Neural crest cell (in vitro differentiated cells): ENCODE data around the gene RHOB. TPM values are rescaled to one million over a fixed set of nuclear protein-coding genes. Genes with fewer than 3 reads are reported as not detected.
"Not testable (repeated sequence)": the region's sequence is repeated elsewhere in the genome, so short reads cannot be mapped to it uniquely, and the experiment has no call there.

Experiments used
- DNase-seq: peaks from one replicate; pipeline ENCODE4 v3.0.0; 2021; ENCODE audit warnings: low read depth, mixed read lengths, low spot score
- H3K27ac Mint-ChIP-seq: one replicate; pipeline ENCODE4 v1.8.0; 2021; ENCODE audit warnings: mild to moderate bottlenecking, mixed read lengths; ENCODE audit not compliant: unreplicated experiment
- H3K27me3 Mint-ChIP-seq: 2 replicates; pipeline ENCODE4 v1.8.0; 2021; ENCODE audit warnings: low read depth, mild to moderate bottlenecking, mixed read lengths
- H3K36me3 Mint-ChIP-seq: 2 replicates; pipeline ENCODE4 v1.8.0; 2021; ENCODE audit warnings: low read depth, mild to moderate bottlenecking, mixed read lengths
- H3K4me1 Mint-ChIP-seq: 2 replicates; pipeline ENCODE4 v1.8.0; 2021; ENCODE audit warnings: mixed read lengths
- H3K4me3 Mint-ChIP-seq: one replicate; pipeline ENCODE4 v1.8.0; 2021; ENCODE audit warnings: mild to moderate bottlenecking, mixed read lengths
- H3K9me3 Mint-ChIP-seq: 2 replicates; pipeline ENCODE4 v1.8.0; 2021; ENCODE audit warnings: mixed read lengths
- CTCF ChIP-seq: fragments of 200-600 bp; sonication (generic); conservative IDR thresholded peaks from 2 replicates; pipeline ENCODE4 v1.5.0; 2021; ENCODE audit warnings: antibody characterized with exemption, mild to moderate bottlenecking
- total RNA-seq: library from RNA; stranded (reverse); gene quantifications from 2 replicates; pipeline ENCODE4 v1.2.1, GENCODE V29; 2021

Gene RHOB
- total RNA-seq, 1 donor from 2014 or later = 146 TPM

GRCh38 chr2:20411361-20411894, 35.4 kb upstream of the RHOB start:
- Mint-ChIP-seq H3K27me3 (no peaks in the 10 kb centered on the region), H3K9me3 (peaks cover 24% of the 10 kb centered on the region), H3K36me3 (peaks cover 14% of the 10 kb centered on the region), H3K27ac (no peak overlapping the region), H3K4me1 (peaks cover 4% of the 10 kb centered on the region), H3K4me3 (no peak overlapping the region)
- DNase-seq = peak; percentile 77
- peak; percentile 78 for TF ChIP-seq CTCF

GRCh38 chr2:20414806-20415205, 32.1 kb upstream of the RHOB start:
- Mint-ChIP-seq H3K36me3 (peaks cover 3% of the 10 kb centered on the region), H3K4me3 (no peak overlapping the region), H3K27ac (no peak overlapping the region), H3K27me3 (no peaks in the 10 kb centered on the region), H3K4me1 (peaks cover 14% of the 10 kb centered on the region), H3K9me3 (peaks cover 9% of the 10 kb centered on the region)
- DNase-seq = no peak
- TF ChIP-seq CTCF = no peak

GRCh38 chr2:20415511-20415918, 31.4 kb upstream of the RHOB start:
- Mint-ChIP-seq H3K4me3 (no peak overlapping the region), H3K27ac (no peak overlapping the region), H3K36me3 (no peaks in the 10 kb centered on the region), H3K27me3 (no peaks in the 10 kb centered on the region), H3K4me1 (peaks cover 15% of the 10 kb centered on the region), H3K9me3 (peaks cover 6% of the 10 kb centered on the region)
- DNase-seq = no peak
- no peak for TF ChIP-seq CTCF

- TF ChIP-seq CTCF = no peak
- peaks cover 2% of the 10 kb centered on the region for H3K9me3 Mint-ChIP-seq
- H3K27ac Mint-ChIP-seq = no peak overlapping the region
- DNase-seq = no peak
- H3K36me3 Mint-ChIP-seq = no peaks in the 10 kb centered on the region
- H3K27me3 Mint-ChIP-seq = no peaks in the 10 kb centered on the region
- H3K4me1 Mint-ChIP-seq = peaks cover 12% of the 10 kb centered on the region
- H3K4me3 Mint-ChIP-seq = no peak overlapping the region
Observed at GRCh38 chr2:20416723-20417122, 30.2 kb upstream of the RHOB start.

GRCh38 chr2:20417230-20417821, 29.5 kb upstream of the RHOB start:
- H3K36me3 Mint-ChIP-seq, H3K4me3 Mint-ChIP-seq, H3K27ac Mint-ChIP-seq, DNase-seq, H3K27me3 Mint-ChIP-seq, H3K9me3 Mint-ChIP-seq: not testable (repeated sequence)
- H3K4me1 Mint-ChIP-seq = peaks cover 12% of the 10 kb centered on the region

GRCh38 chr2:20418519-20418918, 28.4 kb upstream of the RHOB start:
- Mint-ChIP-seq H3K9me3 (no peaks in the 10 kb centered on the region), H3K4me3 (no peak overlapping the region), H3K27ac (no peak overlapping the region), H3K27me3 (no peaks in the 10 kb centered on the region), H3K36me3 (no peaks in the 10 kb centered on the region), H3K4me1 (peaks cover 16% of the 10 kb centered on the region)
- no peak for TF ChIP-seq CTCF
- no peak for DNase-seq
